ENCODE measurements around the gene BCL10.

Gene BCL10

GRCh38 chr1:85319931-85320330 is 43.5 kb upstream of the BCL10 start:
- TF ChIP-seq CTCF (IDR thresholded peaks at IDR 0.05; ENCODE audit: borderline replicate concordance, insufficient read depth, low read depth, low read length), result no peak
- no peak overlapping the region for H3K4me3 ChIP-seq (ENCODE audit: low read depth, low read length)

GRCh38 chr1:85319491-85319890 is 43.1 kb upstream of the BCL10 start:
- no peak overlapping the region for H3K4me3 ChIP-seq (ENCODE audit: low read depth, low read length)
- no peak for TF ChIP-seq CTCF (IDR thresholded peaks at IDR 0.05; ENCODE audit: borderline replicate concordance, insufficient read depth, low read depth, low read length)

GRCh38 chr1:85318217-85318616 is 41.8 kb upstream of the BCL10 start:
- no peak for TF ChIP-seq CTCF (IDR thresholded peaks at IDR 0.05; ENCODE audit: borderline replicate concordance, insufficient read depth, low read depth, low read length)
- no peak overlapping the region for H3K4me3 ChIP-seq (ENCODE audit: low read depth, low read length)

GRCh38 chr1:85317560-85317959 is 41.1 kb upstream of the BCL10 start:
- TF ChIP-seq CTCF (IDR thresholded peaks at IDR 0.05; ENCODE audit: borderline replicate concordance, insufficient read depth, low read depth, low read length), result no peak
- H3K4me3 ChIP-seq (ENCODE audit: low read depth, low read length), result no peak overlapping the region

- no peak for TF ChIP-seq CTCF (IDR thresholded peaks at IDR 0.05; ENCODE audit: borderline replicate concordance, insufficient read depth, low read depth, low read length)
These were observed 39.9 kb upstream of the BCL10 start for GRCh38 chr1:85316321-85316720.

GRCh38 chr1:85315789-85316188 is 39.4 kb upstream of the BCL10 start:
- TF ChIP-seq CTCF (IDR thresholded peaks at IDR 0.05; ENCODE audit: borderline replicate concordance, insufficient read depth, low read depth, low read length), result no peak
- no peak overlapping the region for H3K4me3 ChIP-seq (ENCODE audit: low read depth, low read length)

More at GRCh38 chr1:85316321-85316720, 39.9 kb upstream of the BCL10 start:
- H3K4me3 ChIP-seq (ENCODE audit: low read depth, low read length), result no peak overlapping the region

- no peak overlapping the region for H3K4me3 ChIP-seq (ENCODE audit: low read depth, low read length)
- TF ChIP-seq CTCF (IDR thresholded peaks at IDR 0.05; ENCODE audit: borderline replicate concordance, insufficient read depth, low read depth, low read length), result no peak
These were observed 38.3 kb upstream of the BCL10 start for GRCh38 chr1:85314726-85315125.

All from GM12875 (cell line).